Mesenchymal stem cell (in vitro differentiated cells and primary cell): ENCODE data around the gene GABRG3.

Source experiments
- DNase-seq: peaks from one replicate; pipeline ENCODE4 v3.0.0-alpha.2; 2013
- H2AFZ ChIP-seq: one replicate; pipeline ENCODE4 v1.6.1; 2013; ENCODE audit warnings: low read depth, mild to moderate bottlenecking, control low read depth, inconsistent platforms, low read length, moderate library complexity
- H2AK5ac ChIP-seq: 2 replicates; pipeline ENCODE4 v1.6.1; 2013; ENCODE audit warnings: low read length, moderate library complexity, mild to moderate bottlenecking, inconsistent platforms; ENCODE audit not compliant: severe bottlenecking
- H2BK120ac ChIP-seq: one replicate; pipeline ENCODE4 v1.6.1; 2013; ENCODE audit warnings: low read depth, mild to moderate bottlenecking, inconsistent platforms, low read length, moderate library complexity
- H2BK12ac ChIP-seq, 2 experiments: one replicate each; pipeline ENCODE4 v1.6.1; 2013; ENCODE audit warnings: inconsistent platforms in 2 of 2, low read length in 2 of 2, mild to moderate bottlenecking in 2 of 2, moderate library complexity in 2 of 2, control low read depth in 1 of 2
- H2BK15ac ChIP-seq: one replicate; pipeline ENCODE4 v1.6.1; 2013; ENCODE audit warnings: mild to moderate bottlenecking, low read depth, inconsistent platforms; ENCODE audit not compliant: poor library complexity, severe bottlenecking
- H2BK5ac ChIP-seq: 2 replicates; pipeline ENCODE4 v1.6.1; 2013; ENCODE audit warnings: low read depth, mild to moderate bottlenecking, low read length, control low read depth, inconsistent platforms; ENCODE audit not compliant: poor library complexity, severe bottlenecking
- H3K14ac ChIP-seq, 2 experiments: one replicate each; pipeline ENCODE4 v1.6.1; 2013; ENCODE audit warnings: inconsistent platforms in 2 of 2, low read length in 2 of 2, control low read depth in 1 of 2, mild to moderate bottlenecking in 1 of 2, moderate library complexity in 1 of 2
- H3K18ac ChIP-seq, 2 experiments: one replicate each; pipeline ENCODE4 v1.6.1; 2013; ENCODE audit warnings: inconsistent platforms in 2 of 2, low read length in 2 of 2, control low read depth in 1 of 2, low read depth in 1 of 2, mild to moderate bottlenecking in 1 of 2
- H3K23ac ChIP-seq, 2 experiments: one replicate each; pipeline ENCODE4 v1.6.1; 2013; ENCODE audit warnings: inconsistent platforms in 2 of 2, low read length in 2 of 2, mild to moderate bottlenecking in 2 of 2, moderate library complexity in 2 of 2, control low read depth in 1 of 2
- H3K27ac ChIP-seq: 2 replicates; pipeline ENCODE4 v1.5.1; 2013; ENCODE audit warnings: mild to moderate bottlenecking, moderate library complexity, low read length, control low read depth, inconsistent platforms; ENCODE audit not compliant: poor library complexity, severe bottlenecking
- H3K27me3 ChIP-seq, 2 experiments: 2 replicates each; pipeline versions ENCODE4 v1.6.1 to v1.7.0; 2013; ENCODE audit warnings: low read length in 2 of 2, mild to moderate bottlenecking in 2 of 2, moderate library complexity in 2 of 2, control low read depth in 1 of 2, inconsistent platforms in 1 of 2; ENCODE audit not compliant: control insufficient read depth in 1 of 2, insufficient read depth in 1 of 2
- H3K36me3 ChIP-seq, 2 experiments: 2 replicates each; pipeline versions ENCODE4 v1.6.1 to v1.7.0; 2013; ENCODE audit warnings: low read length in 2 of 2, control low read depth in 1 of 2, inconsistent platforms in 1 of 2, low read depth in 1 of 2, mild to moderate bottlenecking in 1 of 2; ENCODE audit not compliant: insufficient read depth in 2 of 2, control insufficient read depth in 1 of 2
- H3K4ac ChIP-seq, 2 experiments: one replicate each; pipeline ENCODE4 v1.6.1; 2013; ENCODE audit warnings: inconsistent platforms in 2 of 2, low read length in 2 of 2, mild to moderate bottlenecking in 2 of 2, moderate library complexity in 2 of 2, control low read depth in 1 of 2, low read depth in 1 of 2
- H3K4me1 ChIP-seq: 2 replicates; pipeline ENCODE4 v1.6.1; 2013; ENCODE audit warnings: low read depth, low read length, control low read depth; ENCODE audit not compliant: control insufficient read depth, insufficient read depth
- H3K4me2 ChIP-seq: 2 replicates; pipeline ENCODE4 v1.6.1; 2013; ENCODE audit warnings: low read length, mild to moderate bottlenecking, inconsistent platforms; ENCODE audit not compliant: poor library complexity, severe bottlenecking
- H3K4me3 ChIP-seq, 2 experiments: 2 replicates each; pipeline versions ENCODE4 v1.5.1 to v1.7.0; 2013; ENCODE audit warnings: low read length in 2 of 2, mild to moderate bottlenecking in 2 of 2, control low read depth in 1 of 2, low read depth in 1 of 2; ENCODE audit not compliant: insufficient read depth in 1 of 2
- H3K79me1 ChIP-seq: replicated peaks from 2 replicates; pipeline ENCODE4 v1.6.1; 2013; ENCODE audit warnings: mild to moderate bottlenecking, control low read depth, low read length, inconsistent platforms; ENCODE audit not compliant: poor library complexity, severe bottlenecking
- H3K9ac ChIP-seq: 2 replicates; pipeline ENCODE4 v1.7.0; 2013; ENCODE audit warnings: mild to moderate bottlenecking, low read length, moderate library complexity
- H3K9me3 ChIP-seq: 2 replicates; pipeline ENCODE4 v1.7.0; 2013; ENCODE audit warnings: mild to moderate bottlenecking, low read length; ENCODE audit not compliant: control insufficient read depth
- H4K8ac ChIP-seq: one replicate; pipeline ENCODE4 v1.6.1; 2013; ENCODE audit warnings: inconsistent platforms, mild to moderate bottlenecking, low read length, moderate library complexity
- H4K91ac ChIP-seq: one replicate; pipeline ENCODE4 v1.6.1; 2013; ENCODE audit warnings: mild to moderate bottlenecking, low read length, inconsistent platforms
- WGBS: methylation state at CpG from one replicate; pipeline ENCODE4 v1.1.7; 2013; ENCODE audit warnings: mixed read lengths; 5-methylcytosine and 5-hydroxymethylcytosine counted together

GABRG3 gene

DNA sequence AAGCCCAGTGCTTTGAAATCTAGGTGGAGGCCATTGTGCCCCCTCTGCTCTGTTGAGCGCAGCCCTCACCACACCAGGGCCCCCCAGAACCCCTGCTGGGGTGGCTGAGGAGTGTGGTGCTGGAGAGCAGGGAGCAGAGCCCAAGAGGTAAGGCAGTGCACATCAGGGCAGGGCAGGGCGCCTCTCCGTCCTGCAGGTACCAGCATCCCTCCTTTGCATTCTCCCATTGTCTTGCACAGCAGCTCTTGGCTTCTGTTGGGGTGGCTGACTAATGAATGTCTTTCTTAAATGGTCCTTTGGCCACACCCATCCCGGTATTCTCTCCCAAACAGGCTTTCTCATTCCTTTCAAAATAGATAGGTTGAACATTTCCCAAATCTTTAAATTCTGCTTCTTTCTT, 41.4 kb upstream of the GABRG3 start:
- no peak overlapping the region for H3K18ac ChIP-seq
- H2BK12ac ChIP-seq, result no peak overlapping the region
- no peaks in the 10 kb centered on the region for H3K36me3 ChIP-seq
- H2BK15ac ChIP-seq, result no peak overlapping the region
- no peak overlapping the region for H3K4me2 ChIP-seq
- no peaks in the 10 kb centered on the region for H3K9me3 ChIP-seq
- H3K27me3 ChIP-seq, result no peaks in the 10 kb centered on the region
- H2AFZ ChIP-seq, result no peak overlapping the region
- no peak overlapping the region for H3K23ac ChIP-seq
- DNase-seq, result no peak
- no peak overlapping the region for H3K9ac ChIP-seq
- no peak overlapping the region for H3K4me3 ChIP-seq
- no peak overlapping the region for H2BK120ac ChIP-seq
- no peak overlapping the region for H4K91ac ChIP-seq
- no peaks in the 10 kb centered on the region for H3K4me1 ChIP-seq
- H2AK5ac ChIP-seq, result no peak overlapping the region
- no peak overlapping the region for H3K4ac ChIP-seq
- no peaks in the 10 kb centered on the region for H3K79me1 ChIP-seq
- no peak overlapping the region for H3K14ac ChIP-seq
- no peak overlapping the region for H4K8ac ChIP-seq
- WGBS, result 80% methylated on average over 4 of the region's 4 CpGs
- no peak overlapping the region for H3K27ac ChIP-seq
- no peak overlapping the region for H2BK5ac ChIP-seq

DNA sequence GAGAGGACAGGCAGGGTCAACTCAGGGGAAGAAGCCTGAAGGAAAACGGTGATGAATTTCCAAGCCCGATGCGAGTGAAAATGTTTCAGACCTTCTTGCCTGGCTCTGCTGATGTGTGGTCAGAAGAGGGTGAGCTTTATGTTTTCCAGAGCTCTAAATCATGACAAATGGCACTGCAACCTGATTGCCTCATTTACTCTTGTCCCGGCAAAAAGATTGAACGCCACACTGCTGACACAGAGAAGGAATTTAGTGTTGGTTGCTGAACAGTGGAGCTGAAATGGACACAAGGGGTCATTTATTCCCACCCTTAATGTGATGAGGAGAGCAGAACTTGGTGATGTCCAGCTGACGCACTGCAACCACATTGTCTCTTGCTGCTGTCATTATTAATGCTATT, 36.1 kb upstream of the GABRG3 start:
- 84% methylated on average over 5 of the region's 6 CpGs for WGBS
- Histone ChIP-seq H3K27ac (no peak overlapping the region), H3K4me2 (no peak overlapping the region), H3K18ac (no peak overlapping the region), H2BK5ac (no peak overlapping the region), H2BK15ac (no peak overlapping the region), H3K9me3 (no peaks in the 10 kb centered on the region), H4K8ac (no peak overlapping the region), H3K9ac (no peak overlapping the region), H2BK120ac (no peak overlapping the region), H2AFZ (no peak overlapping the region), H3K23ac (no peak overlapping the region), H3K4me1 (no peaks in the 10 kb centered on the region), H2AK5ac (no peak overlapping the region), H3K36me3 (no peaks in the 10 kb centered on the region), H3K4ac (no peak overlapping the region), H3K14ac (no peak overlapping the region), H3K27me3 (no peaks in the 10 kb centered on the region), H4K91ac (no peak overlapping the region), H2BK12ac (no peak overlapping the region), H3K79me1 (no peaks in the 10 kb centered on the region), H3K4me3 (no peak overlapping the region)
- DNase-seq, result no peak

DNA sequence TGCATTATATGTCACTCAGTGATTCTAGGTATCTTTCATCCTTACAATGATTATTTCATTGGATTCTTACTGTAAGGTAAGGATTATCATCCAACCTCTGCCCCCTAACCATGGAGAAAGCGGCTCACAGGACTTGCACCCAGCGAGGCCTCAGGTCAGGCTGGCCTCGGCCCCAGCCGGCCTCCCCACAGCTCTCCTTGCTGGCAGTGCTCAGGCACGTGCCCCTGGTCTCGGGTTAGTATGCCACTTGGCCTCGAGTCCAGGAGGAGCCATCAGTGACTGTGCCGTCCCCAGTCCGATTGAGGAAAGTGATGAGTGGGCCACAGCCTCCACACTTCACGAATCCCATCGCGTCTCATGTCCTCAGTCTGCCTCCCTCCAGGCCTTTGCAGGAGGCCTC, 35.7 kb upstream of the GABRG3 start:
- Histone ChIP-seq H2BK12ac (no peak overlapping the region), H3K9ac (no peak overlapping the region), H3K9me3 (no peaks in the 10 kb centered on the region), H3K27ac (no peak overlapping the region), H2BK120ac (no peak overlapping the region), H3K4ac (no peak overlapping the region), H4K91ac (no peak overlapping the region), H3K23ac (no peak overlapping the region), H2AK5ac (no peak overlapping the region), H3K79me1 (no peaks in the 10 kb centered on the region), H4K8ac (no peak overlapping the region), H3K18ac (no peak overlapping the region), H2BK15ac (no peak overlapping the region), H2BK5ac (no peak overlapping the region), H3K36me3 (no peaks in the 10 kb centered on the region), H2AFZ (no peak overlapping the region), H3K4me2 (no peak overlapping the region), H3K4me1 (no peaks in the 10 kb centered on the region), H3K4me3 (no peak overlapping the region), H3K14ac (no peak overlapping the region), H3K27me3 (no peaks in the 10 kb centered on the region)
- no peak for DNase-seq
- 88% methylated on average over 12 of the region's 12 CpGs for WGBS

DNA sequence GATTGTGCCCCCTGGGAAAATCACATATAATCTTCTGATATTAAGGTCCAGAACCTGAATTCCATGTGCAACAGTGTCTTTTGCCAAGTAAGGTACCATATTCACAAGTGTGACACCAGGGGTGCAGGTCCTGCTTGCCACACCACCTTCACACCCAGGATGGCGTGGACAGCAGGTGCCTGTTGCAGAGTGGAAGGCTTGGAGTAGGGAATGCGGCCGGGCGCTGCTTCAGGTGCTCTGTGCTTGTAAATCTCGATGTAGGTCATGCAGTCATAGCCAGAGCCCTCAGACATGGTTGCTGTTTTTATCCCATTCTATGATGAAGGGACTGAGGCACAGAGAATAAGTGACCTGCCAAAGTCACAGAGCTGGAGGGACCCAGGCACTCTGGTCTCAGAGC, 34.5 kb upstream of the GABRG3 start:
- H2AFZ ChIP-seq, result no peak overlapping the region
- no peak overlapping the region for H3K23ac ChIP-seq
- H2BK15ac ChIP-seq, result no peak overlapping the region
- H2BK12ac ChIP-seq, result no peak overlapping the region
- no peaks in the 10 kb centered on the region for H3K27me3 ChIP-seq
- no peak for DNase-seq
- no peak overlapping the region for H3K9ac ChIP-seq
- H2BK120ac ChIP-seq, result no peak overlapping the region
- no peak overlapping the region for H2BK5ac ChIP-seq
- no peak overlapping the region for H3K4ac ChIP-seq
- no peaks in the 10 kb centered on the region for H3K4me1 ChIP-seq
- no peaks in the 10 kb centered on the region for H3K79me1 ChIP-seq
- H4K91ac ChIP-seq, result no peak overlapping the region
- no peaks in the 10 kb centered on the region for H3K9me3 ChIP-seq
- no peaks in the 10 kb centered on the region for H3K36me3 ChIP-seq
- H3K4me3 ChIP-seq, result no peak overlapping the region
- no peak overlapping the region for H3K27ac ChIP-seq
- 75% methylated on average over 5 of the region's 5 CpGs for WGBS
- no peak overlapping the region for H3K4me2 ChIP-seq
- no peak overlapping the region for H3K18ac ChIP-seq
- H3K14ac ChIP-seq, result no peak overlapping the region
- H4K8ac ChIP-seq, result no peak overlapping the region
- no peak overlapping the region for H2AK5ac ChIP-seq
